SK-N-SH (cell line): Measurements from ENCODE around the gene CCDC24. TPM values are rescaled to one million over a fixed set of nuclear protein-coding genes. Genes with fewer than 3 reads are reported as not detected.

Source experiments
- CTCF ChIA-PET: fragments of 300-600, 350-600 bp; formaldehyde crosslinking; extraction: SDS; loops from one replicate; lab custom pipeline; 2021; lab: Yijun Ruan, JAX
- POLR2A ChIA-PET: fragments of 350-600 bp; sonication (Branson Sonifier 250); formaldehyde crosslinking; extraction: SDS; loops from one replicate; lab custom pipeline; 2020; ENCODE audit warnings: antibody characterized with exemption, inconsistent platforms; lab: Yijun Ruan, JAX
- DNase-seq: peaks from one replicate; pipeline ENCODE4 v3.0.0; 2012
- H2AFZ ChIP-seq: fragments of 200-600 bp; sonication (generic); 2 replicates; pipeline ENCODE4 v1.8.1; 2016; ENCODE audit warnings: antibody characterized with exemption, mild to moderate bottlenecking, low read depth
- H3F3A ChIP-seq: fragments of 200-600 bp; sonication (generic); replicated peaks from 2 replicates; pipeline ENCODE3; 2016; ENCODE audit warnings: antibody characterized with exemption, mild to moderate bottlenecking; ENCODE audit not compliant: insufficient read depth
- H3K27ac ChIP-seq, 2 experiments: fragments of 200-500 bp in 1 of 2; fragments of 200-600 bp in 1 of 2; sonication (Bioruptor generic) in 1 of 2; sonication (generic), shearing (Covaris generic) in 1 of 2; 2 replicates each; pipeline versions ENCODE4 v1.5.1 to v1.6.1; 2014 to 2016; ENCODE audit warnings: low read depth in 2 of 2, inconsistent platforms in 1 of 2, low read length in 1 of 2, mild to moderate bottlenecking in 1 of 2, mixed read lengths in 1 of 2
- H3K27me3 ChIP-seq: fragments of 200-600 bp; sonication (generic), shearing (Covaris generic); 2 replicates; pipeline ENCODE4 v1.6.1; 2016; ENCODE audit warnings: mixed run types; ENCODE audit not compliant: insufficient read depth
- H3K36me3 ChIP-seq, 2 experiments: fragments of 200-500 bp in 1 of 2; fragments of 200-600 bp in 1 of 2; sonication (Bioruptor generic) in 1 of 2; sonication (generic) in 1 of 2; replicated peaks in 1 of 2; 2 replicates each; pipeline versions ENCODE3 to v1.5.1; 2014 to 2016; ENCODE audit warnings: low read length in 1 of 2, mild to moderate bottlenecking in 1 of 2; ENCODE audit not compliant: insufficient read depth in 2 of 2, control insufficient read depth in 1 of 2
- H3K4me1 ChIP-seq, 2 experiments: fragments of 200-500 bp in 1 of 2; fragments of 200-600 bp in 1 of 2; sonication (Bioruptor generic) in 1 of 2; sonication (generic), shearing (Covaris generic) in 1 of 2; 2 replicates each; pipeline versions ENCODE4 v1.5.1 to v1.6.1; 2014 to 2016; ENCODE audit warnings: low read depth in 1 of 2, low read length in 1 of 2, mixed run types in 1 of 2; ENCODE audit not compliant: insufficient read depth in 2 of 2, control insufficient read depth in 1 of 2
- H3K4me2 ChIP-seq: fragments of 200-600 bp; sonication (generic), shearing (Covaris generic); 2 replicates; pipeline ENCODE4 v1.6.1; 2017; ENCODE audit warnings: mixed run types
- H3K4me3 ChIP-seq, 2 experiments: fragments of 200-500 bp in 1 of 2; fragments of 200-600 bp in 1 of 2; sonication (Bioruptor generic) in 1 of 2; sonication (generic), shearing (Covaris generic) in 1 of 2; 2 replicates each; pipeline versions ENCODE4 v1.5.1 to v1.8.1; 2014 to 2016; ENCODE audit warnings: low read depth in 2 of 2, inconsistent platforms in 1 of 2, low read length in 1 of 2, mild to moderate bottlenecking in 1 of 2, mixed read lengths in 1 of 2, moderate library complexity in 1 of 2
- H3K79me2 ChIP-seq: fragments of 200-600 bp; sonication (generic); 2 replicates; pipeline ENCODE4 v1.8.1; 2017; ENCODE audit warnings: mild to moderate bottlenecking; ENCODE audit not compliant: insufficient read depth
- H3K9ac ChIP-seq: fragments of 200-600 bp; sonication (generic); 2 replicates; pipeline ENCODE4 v1.6.1; 2017; ENCODE audit warnings: mixed run types
- H3K9me2 ChIP-seq: fragments of 200-600 bp; sonication (generic); 2 replicates; pipeline ENCODE4 v1.6.1; 2017; ENCODE audit warnings: mixed run types
- H3K9me3 ChIP-seq: fragments of 200-600 bp; sonication (generic); 2 replicates; pipeline ENCODE4 v1.6.1; 2017; ENCODE audit warnings: mixed run types, mild to moderate bottlenecking, moderate library complexity
- H4K20me1 ChIP-seq: fragments of 200-600 bp; sonication (generic); 2 replicates; pipeline ENCODE4 v1.6.1; 2017; ENCODE audit warnings: mild to moderate bottlenecking, mixed run types; ENCODE audit not compliant: insufficient read depth
- ELF1 ChIP-seq: IDR thresholded peaks from 2 replicates; pipeline ENCODE4 v1.4.0; 2012
- EZH2phosphoT487 ChIP-seq: fragments of 200-600 bp; sonication (generic); IDR thresholded peaks from 2 replicates; pipeline ENCODE4 v1.6.1; 2017; ENCODE audit warnings: low read depth, mixed run types, mild to moderate bottlenecking, antibody characterized with exemption, moderate library complexity, borderline replicate concordance
- GABPA ChIP-seq: IDR thresholded peaks from 2 replicates; pipeline ENCODE4 v1.4.0; 2012; ENCODE audit warnings: low read depth, mild to moderate bottlenecking
- GATA2 ChIP-seq: sonication (generic); formaldehyde crosslinking; IDR thresholded peaks from 2 replicates; pipeline ENCODE4 v1.5.0; 2020; ENCODE audit warnings: mild to moderate bottlenecking, missing genetic modification reagents
- YY1 ChIP-seq: IDR thresholded peaks from 2 replicates; pipeline ENCODE4 v1.4.0; 2012; ENCODE audit warnings: low read depth, mild to moderate bottlenecking
- WGBS: methylation state at CpG from one replicate; pipeline ENCODE4 v1.1.6; 2017; ENCODE audit warnings: low lambda C conversion rate; 5-methylcytosine and 5-hydroxymethylcytosine counted together
- polyA plus RNA-seq, 3 experiments: library from polyadenylated mRNA; depleted of rRNA; stranded (reverse); fragments of >200 nt; gene quantifications; 2 replicates each; pipeline ENCODE4 v1.2.3, GENCODE V29; 2012
- TF ChIP-seq, protein P1 (sequence below): IDR thresholded peaks from 2 replicates; pipeline ENCODE4 v1.6.1; 2012; ENCODE audit warnings: mild to moderate bottlenecking, low read depth, low read length, moderate library complexity

Gene CCDC24
- polyA plus RNA-seq, 1 of the 3 experiments (the other 2 are of a cell fraction), result 7.5 TPM

DNA sequence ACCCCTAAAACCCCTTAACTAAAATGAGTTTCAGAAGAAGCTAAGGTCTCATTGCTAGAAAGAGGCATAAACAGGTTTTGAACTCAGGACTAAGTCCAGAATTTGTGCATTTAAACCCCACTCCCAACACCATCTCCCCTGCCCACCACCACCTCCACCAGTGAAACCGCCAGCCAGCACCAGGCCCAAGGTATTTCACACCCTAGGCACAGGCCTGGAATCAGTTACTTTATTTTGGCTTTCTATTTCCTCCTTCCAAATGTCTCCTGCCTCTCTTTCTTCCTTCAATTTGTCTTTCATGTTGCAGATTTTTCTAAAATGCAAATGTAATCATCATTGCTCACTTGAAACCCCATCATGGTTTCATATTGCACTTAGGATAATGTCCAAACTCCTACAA lies 46.5 kb upstream of the CCDC24 start:
- Histone ChIP-seq H3K4me1 (peaks cover 12 to 21% of the 10 kb centered on the region in 2 experiments), H3K4me3 (no peak overlapping the region), H3K9ac (no peak overlapping the region), H3K4me2 (peak overlapping the region; percentile 98; the same call in 1 of the 2 replicates), H3K27ac (no peak overlapping the region), H3K9me2 (no peaks in the 10 kb centered on the region), H3K9me3 (no peaks in the 10 kb centered on the region), H3K27me3 (no peaks in the 10 kb centered on the region), H3K36me3 (peaks cover 0 to 2% of the 10 kb centered on the region in 2 experiments), H2AFZ (no peak overlapping the region), H4K20me1 (no peaks in the 10 kb centered on the region), H3K79me2 (peaks cover 13% of the 10 kb centered on the region; the same call in 1 of the 2 replicates), H3F3A (no peaks in the 10 kb centered on the region)
- TF ChIP-seq GATA2 (CRISPR knock-in tag) (no peak), EZH2phosphoT487 (no peak), GABPA (no peak), ELF1 (no peak)
- TF ChIP-seq, protein P1, sequence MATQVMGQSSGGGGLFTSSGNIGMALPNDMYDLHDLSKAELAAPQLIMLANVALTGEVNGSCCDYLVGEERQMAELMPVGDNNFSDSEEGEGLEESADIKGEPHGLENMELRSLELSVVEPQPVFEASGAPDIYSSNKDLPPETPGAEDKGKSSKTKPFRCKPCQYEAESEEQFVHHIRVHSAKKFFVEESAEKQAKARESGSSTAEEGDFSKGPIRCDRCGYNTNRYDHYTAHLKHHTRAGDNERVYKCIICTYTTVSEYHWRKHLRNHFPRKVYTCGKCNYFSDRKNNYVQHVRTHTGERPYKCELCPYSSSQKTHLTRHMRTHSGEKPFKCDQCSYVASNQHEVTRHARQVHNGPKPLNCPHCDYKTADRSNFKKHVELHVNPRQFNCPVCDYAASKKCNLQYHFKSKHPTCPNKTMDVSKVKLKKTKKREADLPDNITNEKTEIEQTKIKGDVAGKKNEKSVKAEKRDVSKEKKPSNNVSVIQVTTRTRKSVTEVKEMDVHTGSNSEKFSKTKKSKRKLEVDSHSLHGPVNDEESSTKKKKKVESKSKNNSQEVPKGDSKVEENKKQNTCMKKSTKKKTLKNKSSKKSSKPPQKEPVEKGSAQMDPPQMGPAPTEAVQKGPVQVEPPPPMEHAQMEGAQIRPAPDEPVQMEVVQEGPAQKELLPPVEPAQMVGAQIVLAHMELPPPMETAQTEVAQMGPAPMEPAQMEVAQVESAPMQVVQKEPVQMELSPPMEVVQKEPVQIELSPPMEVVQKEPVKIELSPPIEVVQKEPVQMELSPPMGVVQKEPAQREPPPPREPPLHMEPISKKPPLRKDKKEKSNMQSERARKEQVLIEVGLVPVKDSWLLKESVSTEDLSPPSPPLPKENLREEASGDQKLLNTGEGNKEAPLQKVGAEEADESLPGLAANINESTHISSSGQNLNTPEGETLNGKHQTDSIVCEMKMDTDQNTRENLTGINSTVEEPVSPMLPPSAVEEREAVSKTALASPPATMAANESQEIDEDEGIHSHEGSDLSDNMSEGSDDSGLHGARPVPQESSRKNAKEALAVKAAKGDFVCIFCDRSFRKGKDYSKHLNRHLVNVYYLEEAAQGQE, result no peak
- CTCF ChIA-PET, result interaction anchor here (1.4 to 9.4 kb wide), 4 partner anchors 10 to 180 kb away, joined by 4 to 105 read pairs (median 40); partner anchors contain the start of gene ARTN
- WGBS, result 95% methylated on average over 1 of the region's 1 CpG
- DNase-seq, result no peak
- POLR2A ChIA-PET, result interaction anchor here (1.6 kb wide), 1 partner anchor 9 kb away, joined by 10 read pairs; no protein-coding TSS in a partner anchor

DNA sequence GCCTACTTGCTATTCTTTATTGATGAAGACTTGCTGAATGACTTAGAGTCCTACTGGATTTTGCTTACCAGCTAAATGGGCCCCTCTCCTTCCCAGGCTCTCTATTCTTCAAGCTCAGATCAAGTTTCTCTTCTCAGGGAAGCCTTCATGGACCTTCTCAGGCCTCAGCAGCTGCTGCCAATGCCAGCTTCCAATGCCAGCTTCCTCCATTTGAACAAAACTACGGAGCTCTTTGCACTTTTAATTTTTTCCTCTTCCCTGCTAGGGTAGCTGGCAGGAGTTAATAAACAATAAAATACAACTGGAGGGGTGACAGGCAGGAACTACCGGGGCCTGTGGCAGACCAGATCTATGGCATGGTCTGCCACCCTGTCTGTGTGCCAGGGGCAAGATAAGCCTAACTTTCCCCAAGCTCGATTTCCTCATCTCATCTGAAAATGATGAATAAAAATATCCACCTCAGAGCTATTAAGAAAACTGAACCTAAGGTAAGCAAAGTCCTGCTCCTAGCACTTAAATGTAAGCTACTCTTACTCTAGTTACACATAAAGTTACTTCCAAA lies 45.6 kb upstream of the CCDC24 start:
- ChIA-PET CTCF (interaction anchor here (0.6 to 9.4 kb wide), 20 partner anchors 11 to 416 kb away, joined by 3 to 105 read pairs (median 4); partner anchors contain the start of genes ARTN and ATP6V0B), POLR2A (interaction anchor here (0.6 to 1.6 kb wide), 3 partner anchors 9 to 171 kb away, joined by 3 to 10 read pairs (median 4); no protein-coding TSS in a partner anchor)

More for the DNA sequence above, 45.6 kb upstream of the CCDC24 start:
- Histone ChIP-seq H3F3A (no peaks in the 10 kb centered on the region), H3K36me3 (peaks cover 0 to 11% of the 10 kb centered on the region in 2 experiments), H3K4me2 (peak overlapping the region; percentile 98), H3K27ac (peak overlapping the region; percentile 82 to 83; a peak in 3 of 4 replicates), H3K79me2 (peaks cover 13% of the 10 kb centered on the region; the same call in 1 of the 2 replicates), H3K4me3 (peak overlapping the region; percentile 79 to 93), H3K9ac (peak overlapping the region; percentile 90), H2AFZ (peak overlapping the region; percentile 78), H3K9me3 (no peaks in the 10 kb centered on the region), H3K9me2 (no peaks in the 10 kb centered on the region), H4K20me1 (no peaks in the 10 kb centered on the region), H3K27me3 (no peaks in the 10 kb centered on the region), H3K4me1 (peaks cover 12 to 21% of the 10 kb centered on the region in 2 experiments)
- TF ChIP-seq ELF1, result no peak
- 0 out of 2 replicates have a peak, but pooled peaks have one; percentile 8 for TF ChIP-seq YY1
- no peak for DNase-seq
- 20% methylated on average over 3 of the region's 3 CpGs for WGBS
